ENCODE measurements around the gene PPARG.
"Not testable (repeated sequence)": the region's sequence is repeated elsewhere in the genome, so short reads cannot be mapped to it uniquely, and the experiment has no call there.

The PPARG gene

GRCh38 chr3:12288182-12289129 is at the start of gene PPARG:
TSS of gene PPARG (plus strand) at chr3:12289070. CDS start at chr3:12379712, 90,642 bp downstream.
- no peak for TF ChIP-seq JUND (IDR thresholded peaks at IDR 0.05; ENCODE audit: low read depth)
- in situ Hi-C loops (cut with HindIII; ENCODE audit: low pct_unique_long_range_greater_than_20kb, low sequenced_read_pairs), result no loop called here
- no peak for DNase-seq (ENCODE audit: low read depth in 1 of 2, low spot score in 1 of 2)

DNA sequence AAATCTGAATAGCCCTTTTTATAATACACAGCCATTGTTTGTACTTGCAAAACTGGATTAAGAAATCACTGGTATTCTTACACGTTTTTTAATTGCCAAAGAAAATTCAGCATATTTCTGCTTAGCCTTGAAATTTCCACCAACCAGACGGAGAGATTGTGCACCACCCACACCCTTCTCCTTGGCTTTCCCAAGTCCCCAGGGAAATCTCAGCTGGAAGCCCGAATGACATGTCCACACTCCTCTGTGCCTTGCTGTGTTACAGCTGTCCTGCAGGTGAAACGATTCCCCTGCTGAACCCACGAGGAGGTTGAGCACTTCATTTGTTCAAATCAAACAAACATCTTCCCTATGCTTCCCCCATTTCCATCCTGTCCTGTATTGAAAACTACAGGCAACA is 49.6 kb upstream of the PPARG start:
- no peak for TF ChIP-seq JUND (IDR thresholded peaks at IDR 0.05; ENCODE audit: low read depth)
- in situ Hi-C loops (cut with HindIII; ENCODE audit: low pct_unique_long_range_greater_than_20kb, low sequenced_read_pairs), result no loop called here
- DNase-seq (ENCODE audit: low read depth in 1 of 2, low spot score in 1 of 2), result no peak

GRCh38 chr3:12242772-12243171 is 46.1 kb upstream of the PPARG start:
- TF ChIP-seq JUND (IDR thresholded peaks at IDR 0.05; ENCODE audit: low read depth), result no peak
- in situ Hi-C loops (cut with HindIII; ENCODE audit: low pct_unique_long_range_greater_than_20kb, low sequenced_read_pairs), result no loop called here
- DNase-seq (ENCODE audit: low read depth in 1 of 2, low spot score in 1 of 2), result no peak

- in situ Hi-C loops (cut with HindIII; ENCODE audit: low pct_unique_long_range_greater_than_20kb, low sequenced_read_pairs), result no loop called here
- no peak for TF ChIP-seq JUND (IDR thresholded peaks at IDR 0.05; ENCODE audit: low read depth)
Observed at GRCh38 chr3:12246497-12247163, 42.2 kb upstream of the PPARG start.

GRCh38 chr3:12247411-12247810 is 41.5 kb upstream of the PPARG start:
- in situ Hi-C loops (cut with HindIII; ENCODE audit: low pct_unique_long_range_greater_than_20kb, low sequenced_read_pairs), result no loop called here
- peak; percentile 91 for TF ChIP-seq JUND (IDR thresholded peaks at IDR 0.05; ENCODE audit: low read depth)
- peak; percentile 27 to 79 for DNase-seq (ENCODE audit: low read depth in 1 of 2, low spot score in 1 of 2)

More at GRCh38 chr3:12246497-12247163, 42.2 kb upstream of the PPARG start:
- DNase-seq (ENCODE audit: low read depth in 1 of 2, low spot score in 1 of 2), result no peak

DNA sequence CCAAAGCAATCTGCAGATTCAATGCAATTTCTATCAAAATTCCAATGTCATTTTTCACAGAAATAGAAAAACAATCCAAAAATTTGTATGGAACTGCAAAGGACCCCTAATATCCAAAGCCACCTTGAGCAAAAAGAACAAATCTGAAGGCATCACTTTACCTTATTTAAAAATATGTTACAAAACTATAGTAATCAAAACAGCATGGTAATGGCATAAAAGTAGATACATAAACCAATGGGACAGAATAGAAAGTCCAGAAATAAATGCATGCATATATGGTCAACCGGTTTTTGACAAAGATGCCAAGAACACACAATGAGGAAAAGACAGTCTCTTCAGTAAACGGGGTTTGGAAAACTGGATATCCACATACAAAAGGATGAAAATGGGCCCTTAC is 39.4 kb upstream of the PPARG start:
- TF ChIP-seq JUND (IDR thresholded peaks at IDR 0.05; ENCODE audit: low read depth), result no peak
- DNase-seq (ENCODE audit: low read depth in 1 of 2, low spot score in 1 of 2), result no peak
- in situ Hi-C loops (cut with HindIII; ENCODE audit: low pct_unique_long_range_greater_than_20kb, low sequenced_read_pairs), result no loop called here

GRCh38 chr3:12252889-12253288 is 36.0 kb upstream of the PPARG start:
- in situ Hi-C loops (cut with HindIII; ENCODE audit: low pct_unique_long_range_greater_than_20kb, low sequenced_read_pairs), result no loop called here
- no peak for TF ChIP-seq JUND (IDR thresholded peaks at IDR 0.05; ENCODE audit: low read depth)
- DNase-seq (ENCODE audit: low read depth in 1 of 2, low spot score in 1 of 2), result peak in 1 of 2 experiments; percentile 53

DNA sequence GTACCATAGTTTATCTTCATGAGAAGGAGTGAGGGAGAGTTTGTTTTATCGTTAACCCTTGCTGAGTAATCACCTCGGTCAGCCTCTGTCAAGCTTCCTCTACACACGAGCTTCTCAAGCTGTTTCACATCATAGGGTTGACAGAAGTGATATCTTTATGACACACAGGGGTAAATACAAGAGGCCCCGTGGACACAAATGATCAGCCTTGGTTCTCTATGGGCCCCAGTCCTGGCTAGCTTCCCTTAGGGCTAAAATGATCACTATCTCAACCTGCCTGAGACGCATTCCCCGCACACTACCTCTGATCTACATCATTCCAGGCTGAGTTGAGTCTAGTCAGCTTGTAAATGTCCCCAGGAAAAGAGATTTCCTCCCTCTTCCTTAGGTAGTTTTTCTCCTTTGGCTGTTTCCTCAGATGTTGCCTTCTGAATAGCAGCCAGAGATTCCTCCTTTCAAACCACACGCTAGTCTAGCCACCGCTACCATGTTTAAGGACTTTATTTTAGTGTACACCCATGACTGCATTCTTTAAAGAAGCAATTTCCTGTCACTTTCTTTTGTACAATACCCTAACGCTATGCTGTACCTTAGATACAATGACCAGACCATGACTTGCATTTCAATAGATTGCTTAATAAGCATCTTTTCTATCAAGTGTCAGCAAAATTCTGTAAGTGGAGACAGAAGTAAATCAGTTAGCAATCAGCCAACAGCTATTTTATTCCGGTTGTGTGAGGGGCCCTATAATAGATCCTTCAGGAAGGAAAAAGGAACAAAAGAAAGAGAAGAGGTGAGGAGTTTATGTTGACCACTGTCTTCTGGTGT is 35.1 kb upstream of the PPARG start:
- in situ Hi-C loops (cut with HindIII; ENCODE audit: low pct_unique_long_range_greater_than_20kb, low sequenced_read_pairs), result no loop called here
- no peak for DNase-seq (ENCODE audit: low read depth in 1 of 2, low spot score in 1 of 2)
- no peak for TF ChIP-seq JUND (IDR thresholded peaks at IDR 0.05; ENCODE audit: low read depth)

- no peak for TF ChIP-seq JUND (IDR thresholded peaks at IDR 0.05; ENCODE audit: low read depth)
- no peak for DNase-seq (ENCODE audit: low read depth in 1 of 2, low spot score in 1 of 2)
- in situ Hi-C loops (cut with HindIII; ENCODE audit: low pct_unique_long_range_greater_than_20kb, low sequenced_read_pairs), result no loop called here
Observed at GRCh38 chr3:12255393-12255792, 33.5 kb upstream of the PPARG start.

GRCh38 chr3:12258911-12259310 is 30.0 kb upstream of the PPARG start:
- TF ChIP-seq JUND (IDR thresholded peaks at IDR 0.05; ENCODE audit: low read depth), result no peak
- in situ Hi-C loops (cut with HindIII; ENCODE audit: low pct_unique_long_range_greater_than_20kb, low sequenced_read_pairs), result no loop called here
- no peak for DNase-seq (ENCODE audit: low read depth in 1 of 2, low spot score in 1 of 2)

GRCh38 chr3:12262173-12262572 is 26.7 kb upstream of the PPARG start:
- DNase-seq (ENCODE audit: low read depth in 1 of 2, low spot score in 1 of 2); in situ Hi-C loops (cut with HindIII; ENCODE audit: low pct_unique_long_range_greater_than_20kb, low sequenced_read_pairs): not testable (repeated sequence)

DNA sequence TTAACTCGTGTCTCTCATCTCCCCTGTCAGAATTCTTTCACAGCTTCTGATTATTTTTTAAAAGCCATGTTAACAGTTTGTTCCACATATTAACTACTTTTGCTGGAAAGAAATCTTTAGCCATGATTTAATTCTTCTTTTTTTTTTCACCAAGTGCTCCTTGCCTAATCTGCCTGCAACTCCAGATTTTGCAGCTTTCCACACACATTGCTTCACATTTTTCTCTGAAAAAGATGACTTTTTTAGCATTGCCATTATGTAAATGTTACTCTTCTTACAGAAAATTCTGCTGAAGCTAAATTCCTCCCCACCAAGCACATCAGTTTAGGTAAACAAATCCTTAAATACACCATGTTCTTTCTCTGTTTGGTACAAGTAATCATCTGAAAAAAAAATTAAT is 23.4 kb upstream of the PPARG start:
- in situ Hi-C loops (cut with HindIII; ENCODE audit: low pct_unique_long_range_greater_than_20kb, low sequenced_read_pairs), result no loop called here
- TF ChIP-seq JUND (IDR thresholded peaks at IDR 0.05; ENCODE audit: low read depth), result no peak
- DNase-seq (ENCODE audit: low read depth in 1 of 2, low spot score in 1 of 2), result no peak

All from T47D (cell line).